HG02840 (cell line): ENCODE data around the gene LDLRAD4.
"Not testable (repeated sequence)": the region's sequence is repeated elsewhere in the genome, so short reads cannot be mapped to it uniquely, and the experiment has no call there.

Experiments used
- ATAC-seq: cut with Tn5 transposase; IDR thresholded peaks from one replicate; pipeline ENCODE4 v1.9.1; 2021; ENCODE audit warnings: mild to moderate bottlenecking, moderate library complexity, moderate number of reproducible peaks; ENCODE audit not compliant: unreplicated experiment, low FRiP score

Gene LDLRAD4

GRCh38 chr18:13320891-13321425 lies 102.4 kb downstream of the LDLRAD4 start:
- no peak for ATAC-seq

- ATAC-seq = no peak
Measured at GRCh38 chr18:13321923-13322322, 103.4 kb downstream of the LDLRAD4 start.

- no peak for ATAC-seq
Measured at GRCh38 chr18:13323186-13323585, 104.6 kb downstream of the LDLRAD4 start.

DNA sequence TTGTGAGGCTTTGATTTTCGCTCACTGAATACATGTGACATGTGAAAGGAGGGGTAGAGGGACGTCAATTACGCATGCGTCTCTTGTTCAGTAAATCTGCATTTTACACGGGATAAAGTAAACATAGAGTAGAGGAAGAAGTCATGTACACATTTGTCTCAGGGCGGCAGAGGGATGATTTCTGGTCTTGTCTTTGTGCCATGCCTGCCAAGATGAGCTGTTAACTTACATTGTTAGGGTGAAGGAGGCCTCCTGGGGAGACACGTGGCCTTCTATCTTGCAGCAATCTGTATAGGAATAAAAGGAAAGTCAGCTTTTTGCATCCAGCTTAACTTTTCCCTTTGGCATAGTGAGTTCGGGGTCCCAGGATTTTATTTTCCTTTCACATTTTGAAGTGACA lies 106.3 kb downstream of the LDLRAD4 start:
- no peak for ATAC-seq

- ATAC-seq = no peak
Measured at GRCh38 chr18:13328213-13328612, 109.7 kb downstream of the LDLRAD4 start.

- ATAC-seq = no peak
Measured at GRCh38 chr18:13330996-13331395, 112.4 kb downstream of the LDLRAD4 start.

DNA sequence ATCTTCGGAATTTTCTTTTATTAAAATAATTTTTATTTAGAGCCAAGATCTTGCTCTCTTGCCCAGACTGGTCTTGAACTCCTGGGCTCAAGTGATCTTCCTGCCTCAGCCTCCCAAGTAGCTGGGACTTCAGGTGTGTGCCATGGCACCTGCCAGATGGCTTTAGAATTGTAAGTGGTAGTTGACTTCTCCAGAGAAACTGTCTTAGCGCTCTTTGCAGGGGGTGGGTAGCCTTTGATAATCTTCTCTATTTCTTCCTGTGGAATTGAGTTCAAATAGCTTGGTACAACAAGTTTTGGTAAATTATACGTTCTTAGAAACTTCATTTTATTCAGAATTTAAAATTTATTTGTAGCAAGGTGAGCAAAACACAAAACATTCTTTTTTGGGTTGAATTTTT lies 113.3 kb downstream of the LDLRAD4 start:
- ATAC-seq = no peak

DNA sequence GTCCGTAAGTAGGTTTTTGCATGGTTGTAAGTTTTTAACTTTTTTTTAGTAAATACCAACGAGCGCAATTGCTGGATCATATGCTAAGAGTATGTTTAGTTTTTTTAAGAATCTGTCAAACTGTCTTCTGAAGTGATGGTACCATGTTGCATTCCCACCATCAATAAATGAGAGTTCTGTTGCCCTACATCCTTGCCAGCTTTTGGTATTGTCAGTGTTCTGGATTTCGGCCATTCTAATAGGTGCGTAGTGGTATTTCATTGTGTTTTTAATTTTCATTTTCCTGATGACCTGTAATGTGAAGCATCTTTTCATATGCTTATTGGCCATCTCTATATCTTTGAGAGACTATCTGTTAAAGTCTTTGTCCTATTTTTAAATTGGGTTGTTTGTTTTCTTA lies 114.3 kb downstream of the LDLRAD4 start:
- ATAC-seq = no peak

DNA sequence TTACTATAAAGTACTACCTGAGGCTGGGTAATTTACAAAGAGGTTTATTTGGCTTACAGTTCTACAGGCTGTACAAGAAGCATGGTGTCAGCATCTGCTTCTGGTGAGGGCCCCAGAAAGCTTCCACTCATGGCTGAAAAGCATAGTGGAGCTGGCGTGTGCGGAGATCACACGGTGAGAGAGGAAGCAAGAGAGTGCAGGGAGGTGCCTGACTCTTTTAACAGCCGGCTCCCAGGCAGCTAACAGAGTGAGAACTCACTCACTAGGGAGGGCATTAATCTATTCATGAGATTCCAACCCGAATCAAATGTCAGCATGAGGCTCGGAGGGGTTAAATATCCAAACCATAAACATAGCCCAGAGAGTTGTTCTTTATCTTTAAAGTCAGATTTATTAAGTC lies 117.3 kb downstream of the LDLRAD4 start:
- ATAC-seq = no peak

GRCh38 chr18:13336841-13337240 lies 118.3 kb downstream of the LDLRAD4 start:
- no peak for ATAC-seq

GRCh38 chr18:13337369-13337768 lies 118.8 kb downstream of the LDLRAD4 start:
- no peak for ATAC-seq

DNA sequence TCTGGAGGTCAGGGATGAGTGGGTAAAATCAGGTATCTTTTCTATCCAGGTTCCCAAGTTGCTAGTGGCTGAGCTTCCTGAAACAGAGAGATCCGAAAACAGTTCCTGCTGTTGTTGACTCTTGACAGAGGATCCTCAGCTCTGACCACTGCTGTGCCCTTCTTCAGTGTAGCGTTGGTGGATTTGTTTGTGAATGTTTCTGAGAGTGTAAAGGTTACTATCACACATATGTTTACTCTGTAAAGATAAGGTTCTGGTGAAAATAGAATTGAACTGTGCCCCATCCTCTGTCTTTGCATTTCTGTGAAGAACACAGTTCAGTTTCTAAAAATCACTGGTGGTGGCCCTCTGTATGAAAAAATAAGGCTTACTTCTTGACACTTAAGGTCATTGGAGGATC lies 119.8 kb downstream of the LDLRAD4 start:
- no peak for ATAC-seq

- no peak for ATAC-seq
Measured at GRCh38 chr18:13339653-13340052, 121.1 kb downstream of the LDLRAD4 start.

DNA sequence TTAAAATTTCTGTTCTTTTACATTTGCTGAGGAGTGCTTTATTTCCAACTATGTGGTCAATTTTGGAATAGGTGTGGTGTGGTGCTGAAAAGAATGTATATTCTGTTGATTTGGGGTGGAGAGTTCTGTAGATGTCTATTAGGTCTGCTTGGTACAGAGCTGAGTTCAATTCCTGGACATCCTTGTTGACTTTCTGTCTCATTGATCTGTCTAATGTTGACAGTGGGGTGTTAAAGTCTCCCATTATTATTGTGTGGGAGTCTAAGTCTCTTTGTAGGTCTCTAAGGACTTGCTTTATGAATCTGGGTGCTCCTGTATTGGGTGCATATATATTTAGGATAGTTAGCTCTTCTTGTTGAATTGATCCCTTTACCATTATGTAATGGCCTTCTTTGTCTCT lies 127.9 kb downstream of the LDLRAD4 start:
- not testable (repeated sequence) for ATAC-seq

GRCh38 chr18:13353084-13353823 lies 134.7 kb downstream of the LDLRAD4 start:
- ATAC-seq = no peak

DNA sequence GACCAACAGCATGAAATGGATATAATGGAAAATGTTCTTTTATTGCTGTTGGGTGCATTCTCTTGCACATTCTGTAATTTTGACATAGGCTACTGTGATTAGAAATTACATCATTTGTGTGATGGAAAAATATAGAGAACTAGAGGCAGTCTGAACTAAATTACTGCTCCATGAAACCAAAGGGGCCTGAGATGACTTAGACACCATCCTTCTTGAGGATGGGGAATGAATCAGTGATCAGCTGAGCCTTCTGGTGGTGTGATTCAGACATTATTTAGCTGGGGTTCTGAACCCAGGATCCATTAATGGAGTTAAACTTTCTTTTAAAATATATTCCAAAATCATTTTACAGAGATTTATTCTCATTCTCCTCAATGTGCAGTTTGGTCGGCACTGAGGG lies 135.8 kb downstream of the LDLRAD4 start:
- ATAC-seq = no peak

DNA sequence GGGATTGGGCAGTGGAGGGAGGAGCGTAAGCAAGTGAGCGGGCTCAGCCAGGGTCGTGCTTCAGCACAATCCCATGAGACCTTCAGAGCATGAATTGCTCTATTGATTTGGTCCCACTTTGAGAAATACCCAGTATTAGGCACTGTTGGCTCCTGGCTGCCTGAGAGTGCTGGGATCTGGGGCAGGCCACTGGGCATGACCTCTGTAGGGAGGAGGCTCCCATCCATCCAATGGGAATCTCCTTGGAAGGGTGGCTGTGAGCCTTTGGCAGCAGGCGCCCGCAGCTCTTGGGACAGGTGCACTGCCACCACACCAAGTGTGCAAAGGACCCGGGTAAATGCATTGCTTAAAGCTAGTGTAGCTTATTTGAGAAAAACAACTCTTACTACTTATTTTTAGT lies 137.5 kb downstream of the LDLRAD4 start:
- ATAC-seq = no peak

DNA sequence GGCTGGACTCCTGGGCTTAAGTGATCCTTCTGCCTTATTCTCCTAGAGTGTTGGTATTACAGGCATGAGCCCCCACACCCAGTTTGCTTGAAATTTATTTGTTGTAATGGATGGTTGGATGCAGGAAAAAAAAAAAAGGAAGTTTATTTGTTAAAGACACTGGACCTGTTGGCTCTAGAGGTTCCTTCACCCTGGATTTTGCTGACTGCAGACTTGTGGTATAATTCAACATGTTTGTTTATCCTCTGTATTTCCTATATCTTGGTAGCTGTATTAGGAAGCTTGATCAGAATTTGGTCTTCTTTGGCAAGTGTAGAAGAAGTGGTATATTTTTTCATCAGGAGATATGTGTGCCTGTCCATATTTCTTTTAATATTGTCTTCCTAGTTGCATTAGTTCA lies 138.7 kb downstream of the LDLRAD4 start:
- ATAC-seq = no peak

GRCh38 chr18:13359210-13359609 lies 140.7 kb downstream of the LDLRAD4 start:
- no peak for ATAC-seq

- no peak for ATAC-seq
Measured at GRCh38 chr18:13361431-13361830, 142.9 kb downstream of the LDLRAD4 start.

DNA sequence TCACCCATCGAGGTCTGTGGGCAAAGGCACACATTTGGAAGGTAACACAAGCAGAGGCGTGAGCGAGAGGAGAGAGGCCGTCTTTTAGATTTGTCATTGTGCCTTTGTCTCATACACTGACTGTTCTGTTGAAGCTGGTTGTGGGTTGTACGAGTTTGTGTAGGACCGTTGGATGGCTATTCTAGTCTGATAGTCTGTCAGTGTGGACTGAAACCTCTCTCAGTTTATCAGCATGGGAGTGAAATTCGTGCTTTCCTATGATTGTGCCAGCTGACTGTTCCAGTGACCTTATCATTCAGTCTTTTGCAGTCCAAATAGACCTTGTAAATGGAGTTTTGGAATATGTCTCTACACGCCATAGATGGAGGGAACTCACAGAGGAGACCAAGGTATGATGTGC lies 143.5 kb downstream of the LDLRAD4 start:
- ATAC-seq = no peak

DNA sequence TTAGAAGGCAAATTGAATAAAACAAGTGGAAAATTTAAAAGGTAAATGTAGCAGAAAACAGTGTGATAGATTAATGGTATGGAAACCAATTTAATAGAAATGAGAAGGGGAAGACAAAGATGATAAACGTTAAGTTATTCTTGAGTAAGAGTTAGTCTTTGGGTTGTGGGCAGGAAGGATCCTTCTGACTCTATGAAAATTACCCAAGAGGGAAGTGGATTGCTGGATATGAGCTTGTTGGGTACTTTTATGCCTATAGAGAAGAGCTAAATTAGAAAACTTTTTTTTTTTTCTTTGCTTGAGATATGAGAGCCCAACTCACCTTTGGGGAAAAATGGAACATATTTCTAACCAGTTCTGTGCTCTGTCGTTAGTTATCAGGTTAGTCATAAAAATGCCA lies 144.0 kb downstream of the LDLRAD4 start:
- ATAC-seq = no peak
